Upper lobe of left lung (tissue), 6 donors: ENCODE results near the gene HBG2. TPM values are rescaled to one million over a fixed set of nuclear protein-coding genes. Genes with fewer than 3 reads are reported as not detected.

Source experiments
- ATAC-seq, 2 donors: fragments of 200-7000 bp; cut with Tn5 transposase; one replicate each; pipeline ENCODE4 v1.9.1; 2022; ENCODE audit warnings: mild to moderate bottlenecking in 2 of 2, moderate library complexity in 2 of 2; ENCODE audit not compliant: low FRiP score in 2 of 2
- DNase-seq, 2 donors: peaks; one replicate each; pipeline ENCODE4 v3.0.0-alpha.2; 2019 to 2020
- H3K27ac ChIP-seq, 4 donors: fragments of 200-600 bp; sonication (generic); one replicate each; pipeline ENCODE4 v1.5.1; 2016 to 2019
- H3K27me3 ChIP-seq, 4 donors: fragments of 200-600 bp; sonication (generic); one replicate each; pipeline ENCODE4 v1.5.1; 2017 to 2019
- H3K36me3 ChIP-seq, 4 donors: fragments of 200-600 bp; sonication (generic); one replicate each; pipeline ENCODE4 v1.5.1; 2016 to 2019
- H3K4me1 ChIP-seq, 4 donors: fragments of 200-600 bp; sonication (generic); one replicate each; pipeline ENCODE4 v1.5.1; 2018 to 2019
- H3K4me3 ChIP-seq, 4 donors: fragments of 200-600 bp; sonication (generic); one replicate each; pipeline ENCODE4 v1.5.1; 2017 to 2019; ENCODE audit warnings: mild to moderate bottlenecking in 2 of 4, moderate library complexity in 1 of 4
- H3K9me3 ChIP-seq, 4 donors: fragments of 200-600 bp; sonication (generic); one replicate each; pipeline ENCODE4 v1.5.1; 2018 to 2019
- EP300 ChIP-seq, 4 donors: sonication (generic); formaldehyde crosslinking; IDR thresholded peaks; one replicate each; pipeline ENCODE4 v1.5.1; 2017; ENCODE audit warnings: antibody characterized with exemption in 4 of 4, control low read depth in 2 of 4
- POLR2A ChIP-seq, 4 donors: fragments of 450-650 bp; IDR thresholded peaks; one replicate each; pipeline ENCODE4 v1.5.1; 2016 to 2017; ENCODE audit warnings: antibody characterized with exemption in 4 of 4, mild to moderate bottlenecking in 2 of 4
- POLR2AphosphoS5 ChIP-seq, 2 donors: sonication (generic); formaldehyde crosslinking; IDR thresholded peaks; one replicate each; pipeline ENCODE4 v1.5.1; 2017; ENCODE audit warnings: antibody characterized with exemption in 2 of 2
- WGBS, 2 donors: methylation state at CpG; one replicate each; pipeline ENCODE4 v1.1.5; 2017 to 2018; 5-methylcytosine and 5-hydroxymethylcytosine counted together
- total RNA-seq, 6 donors: library from RNA; depleted of rRNA in 4 of 6; stranded (reverse); fragments of >200 nt in 4 of 6; gene quantifications; one replicate each; pipeline versions ENCODE4 v1.1.0 to v1.2.1, GENCODE V29; 2016 to 2021
- TF ChIP-seq, protein P1 (sequence below), 6 experiments: fragments of 450-650 bp in 4 of 6; fragments of 200-600 bp in 2 of 6; sonication (generic) in 2 of 6; IDR thresholded peaks; one replicate each; pipeline ENCODE4 v1.5.1; 2016 to 2019; ENCODE audit warnings: antibody characterized with exemption in 6 of 6
- donor health status: DM: no; HTN: no; CAD: no; lungs with moderate emphysema.
- donor health status: DM: no; HTN: yes; CAD: no; lungs with severe emphysema.

HBG2 gene
- total RNA-seq, 6 donors from 2014 or later: 10.0 to 15.8 TPM; not detected in 4

DNA sequence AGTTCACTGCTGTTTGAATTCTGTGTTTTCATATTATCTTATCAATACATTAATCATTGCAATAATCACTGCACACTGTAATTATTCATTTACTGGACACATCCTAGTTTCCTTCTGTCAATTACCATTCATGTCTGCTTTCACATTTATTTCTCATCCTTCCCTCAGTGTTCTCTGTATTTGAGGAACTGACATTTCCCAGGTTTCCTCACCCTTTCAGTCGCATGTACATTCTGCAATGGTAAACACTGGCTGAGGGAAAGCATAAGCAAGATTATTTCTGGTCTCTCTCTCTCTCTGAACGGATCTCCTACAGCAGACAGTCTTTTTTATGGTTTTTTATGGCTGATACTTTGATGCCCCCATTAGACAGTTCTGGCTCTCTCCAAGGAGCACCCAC, 16.1 kb downstream of the HBG2 start:
- Histone ChIP-seq H3K27me3 (no peaks in the 10 kb centered on the region), H3K4me1 (no peaks in the 10 kb centered on the region), H3K27ac (no peak overlapping the region), H3K36me3 (no peaks in the 10 kb centered on the region), H3K9me3 (no peaks in the 10 kb centered on the region), H3K4me3 (no peak overlapping the region)
- WGBS, 2 donors: 49 to 62% methylated on average over 2 of the region's 2 CpGs
- ATAC-seq (no peak), DNase-seq (no peak)
- TF ChIP-seq POLR2A (IDR thresholded peaks at IDR 0.05): no peak

DNA sequence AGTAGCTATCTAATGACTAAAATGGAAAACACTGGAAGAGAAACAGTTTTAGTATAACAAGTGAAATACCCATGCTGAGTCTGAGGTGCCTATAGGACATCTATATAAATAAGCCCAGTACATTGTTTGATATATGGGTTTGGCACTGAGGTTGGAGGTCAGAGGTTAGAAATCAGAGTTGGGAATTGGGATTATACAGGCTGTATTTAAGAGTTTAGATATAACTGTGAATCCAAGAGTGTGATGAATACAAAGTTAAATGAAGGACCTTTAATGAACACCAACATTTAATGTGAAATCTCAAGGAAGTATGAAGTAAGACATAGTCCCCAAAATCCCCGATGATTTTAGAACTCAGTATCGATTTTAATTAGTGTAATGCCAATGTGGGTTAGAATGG, 17.2 kb downstream of the HBG2 start:
- no peaks in the 10 kb centered on the region for H3K27me3 ChIP-seq

DNA sequence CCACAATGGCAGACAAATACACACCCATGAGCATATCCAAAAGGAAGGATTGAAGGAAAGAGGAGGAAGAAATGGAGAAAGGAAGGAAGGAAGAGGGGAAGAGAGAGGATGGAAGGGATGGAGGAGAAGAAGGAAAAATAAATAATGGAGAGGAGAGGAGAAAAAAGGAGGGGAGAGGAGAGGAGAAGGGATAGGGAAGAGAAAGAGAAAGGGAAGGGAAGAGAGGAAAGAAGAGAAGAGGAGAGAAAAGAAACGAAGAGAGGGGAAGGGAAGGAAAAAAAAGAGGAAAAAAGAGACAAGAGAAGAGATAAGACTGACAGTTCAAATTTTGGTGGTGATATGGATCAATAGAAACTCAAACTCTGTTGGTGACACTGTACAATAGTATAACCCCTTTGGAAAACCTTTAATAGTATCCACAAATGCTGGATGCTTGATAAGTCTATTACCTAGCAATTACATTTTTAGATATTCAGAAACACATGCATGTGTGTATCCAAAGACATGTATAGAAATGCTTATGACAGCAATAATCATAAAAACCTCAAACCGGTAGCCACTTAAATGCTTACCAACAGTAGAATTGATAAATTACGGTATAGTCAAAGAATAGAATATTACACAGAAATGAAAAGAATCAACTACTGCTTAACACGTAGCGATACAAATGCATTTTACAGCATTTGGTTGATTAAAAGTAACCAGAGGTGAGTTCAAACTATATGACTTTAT, 19.1 kb downstream of the HBG2 start:
- TF ChIP-seq EP300 (IDR thresholded peaks at IDR 0.05): no peak
- TF ChIP-seq POLR2AphosphoS5 (IDR thresholded peaks at IDR 0.05): no peak
- TF ChIP-seq POLR2A (IDR thresholded peaks at IDR 0.05): no peak
- TF ChIP-seq, protein P1, sequence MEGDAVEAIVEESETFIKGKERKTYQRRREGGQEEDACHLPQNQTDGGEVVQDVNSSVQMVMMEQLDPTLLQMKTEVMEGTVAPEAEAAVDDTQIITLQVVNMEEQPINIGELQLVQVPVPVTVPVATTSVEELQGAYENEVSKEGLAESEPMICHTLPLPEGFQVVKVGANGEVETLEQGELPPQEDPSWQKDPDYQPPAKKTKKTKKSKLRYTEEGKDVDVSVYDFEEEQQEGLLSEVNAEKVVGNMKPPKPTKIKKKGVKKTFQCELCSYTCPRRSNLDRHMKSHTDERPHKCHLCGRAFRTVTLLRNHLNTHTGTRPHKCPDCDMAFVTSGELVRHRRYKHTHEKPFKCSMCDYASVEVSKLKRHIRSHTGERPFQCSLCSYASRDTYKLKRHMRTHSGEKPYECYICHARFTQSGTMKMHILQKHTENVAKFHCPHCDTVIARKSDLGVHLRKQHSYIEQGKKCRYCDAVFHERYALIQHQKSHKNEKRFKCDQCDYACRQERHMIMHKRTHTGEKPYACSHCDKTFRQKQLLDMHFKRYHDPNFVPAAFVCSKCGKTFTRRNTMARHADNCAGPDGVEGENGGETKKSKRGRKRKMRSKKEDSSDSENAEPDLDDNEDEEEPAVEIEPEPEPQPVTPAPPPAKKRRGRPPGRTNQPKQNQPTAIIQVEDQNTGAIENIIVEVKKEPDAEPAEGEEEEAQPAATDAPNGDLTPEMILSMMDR (IDR thresholded peaks at IDR 0.05): no peak
- no peaks in the 10 kb centered on the region for H3K4me1 ChIP-seq
- no peaks in the 10 kb centered on the region for H3K27me3 ChIP-seq
- H3K27ac ChIP-seq: no peak overlapping the region
- DNase-seq (no peak), ATAC-seq (no peak)
- H3K9me3 ChIP-seq: no peaks in the 10 kb centered on the region
- no peaks in the 10 kb centered on the region for H3K36me3 ChIP-seq
- H3K4me3 ChIP-seq: no peak overlapping the region
- WGBS, 2 donors: 87 to 89% methylated on average over 5 of the region's 5 CpGs

More for the DNA sequence above, 17.2 kb downstream of the HBG2 start:
- TF ChIP-seq EP300 (IDR thresholded peaks at IDR 0.05): no peak
- ATAC-seq (no peak), DNase-seq (no peak)
- no peaks in the 10 kb centered on the region for H3K4me1 ChIP-seq
- H3K4me3 ChIP-seq: no peak overlapping the region
- no peaks in the 10 kb centered on the region for H3K36me3 ChIP-seq
- H3K27ac ChIP-seq: no peak overlapping the region
- H3K9me3 ChIP-seq: no peaks in the 10 kb centered on the region
- WGBS, 2 donors: 43 to 90% methylated on average over 2 of the region's 2 CpGs

DNA sequence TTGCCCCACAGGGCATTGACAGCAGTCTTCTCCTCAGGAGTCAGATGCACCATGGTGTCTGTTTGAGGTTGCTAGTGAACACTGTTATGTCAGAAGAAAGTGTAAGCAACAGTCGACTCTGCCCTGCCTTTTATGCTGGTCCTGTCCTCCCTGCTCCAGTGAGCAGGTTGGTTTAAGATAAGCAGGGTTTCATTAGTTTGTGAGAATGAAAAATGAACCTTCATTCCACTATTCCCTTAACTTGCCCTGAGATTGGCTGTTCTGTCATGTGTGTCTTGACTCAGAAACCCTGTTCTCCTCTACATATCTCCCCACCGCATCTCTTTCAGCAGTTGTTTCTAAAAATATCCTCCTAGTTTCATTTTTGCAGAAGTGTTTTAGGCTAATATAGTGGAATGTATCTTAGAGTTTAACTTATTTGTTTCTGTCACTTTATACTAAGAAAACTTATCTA, 20.2 kb downstream of the HBG2 start, which contains the start of gene HBD:
Gene HBD (minus strand): TSS at position 103 of the 454 bp plus-strand sequence. CDS start 50 bp downstream, at position 53.
- TF ChIP-seq, protein P1 (IDR thresholded peaks at IDR 0.05): no peak
- TF ChIP-seq POLR2AphosphoS5 (IDR thresholded peaks at IDR 0.05) (no peak), POLR2A (IDR thresholded peaks at IDR 0.05) (no peak), EP300 (IDR thresholded peaks at IDR 0.05) (no peak)
- 22 to 39% methylated on average over 2 of the region's 2 CpGs for WGBS, 2 donors
- ATAC-seq: no peak
- Histone ChIP-seq H3K4me3 (no peak within 1 kb of the TSS), H3K4me1 (no peaks in the 10 kb centered on the region), H3K36me3 (no peaks in the 10 kb centered on the region), H3K9me3 (no peaks in the 10 kb centered on the region), H3K27me3 (no peaks in the 10 kb centered on the region), H3K27ac (no peak within 1 kb of the TSS)
- no peak for DNase-seq

DNA sequence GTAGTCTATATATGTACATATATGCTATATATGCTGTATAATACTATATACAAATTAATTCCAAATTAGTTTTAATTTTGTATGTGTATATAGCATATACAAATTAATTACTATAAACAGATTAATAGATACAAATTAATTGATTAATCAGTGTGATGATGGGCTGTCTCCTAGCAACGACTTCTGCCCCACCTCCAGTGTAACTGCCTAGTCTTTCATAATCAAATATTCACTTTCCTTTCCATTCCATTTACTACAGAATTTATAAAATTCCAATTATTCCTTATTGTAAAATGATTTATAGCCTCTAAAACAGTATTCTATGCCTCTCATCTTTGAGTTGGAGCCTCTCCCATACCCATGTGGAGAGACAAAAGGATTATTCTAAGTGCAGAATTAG, 21.3 kb downstream of the HBG2 start:
- DNase-seq (no peak), ATAC-seq (no peak)
- no peak for TF ChIP-seq POLR2AphosphoS5 (IDR thresholded peaks at IDR 0.05)
- TF ChIP-seq POLR2A (IDR thresholded peaks at IDR 0.05): no peak
- TF ChIP-seq, protein P1 (IDR thresholded peaks at IDR 0.05): no peak
- no peak for TF ChIP-seq EP300 (IDR thresholded peaks at IDR 0.05)
- WGBS, 2 donors: 88 to 89% methylated on average over 1 of the region's 1 CpG
- Histone ChIP-seq H3K9me3 (no peaks in the 10 kb centered on the region), H3K4me1 (no peaks in the 10 kb centered on the region), H3K4me3 (no peak overlapping the region), H3K27me3 (no peaks in the 10 kb centered on the region), H3K27ac (no peak overlapping the region), H3K36me3 (no peaks in the 10 kb centered on the region)

DNA sequence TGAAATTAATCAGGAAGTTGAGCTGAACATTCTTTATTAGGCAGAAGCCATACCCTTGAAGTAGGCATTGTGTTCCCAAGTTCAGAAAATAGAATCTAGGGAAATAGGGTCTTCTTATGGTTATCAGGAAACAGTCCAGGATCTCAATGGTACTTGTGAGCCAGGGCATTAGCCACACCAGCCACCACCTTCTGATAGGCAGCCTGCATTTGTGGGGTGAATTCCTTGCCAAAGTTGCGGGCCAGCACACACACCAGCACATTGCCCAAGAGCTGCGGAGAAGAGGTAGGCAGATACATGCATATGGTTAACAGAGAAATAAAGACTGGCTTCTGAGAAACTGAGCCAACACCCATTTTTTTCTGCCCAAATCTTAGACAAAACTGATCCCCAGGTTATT, 21.8 kb downstream of the HBG2 start:
- 94 to 96% methylated on average over 2 of the region's 2 CpGs for WGBS, 2 donors
- no peak for ATAC-seq
- H3K27me3 ChIP-seq: no peaks in the 10 kb centered on the region

More for the DNA sequence above, 21.8 kb downstream of the HBG2 start:
- DNase-seq: no peak
- Histone ChIP-seq H3K36me3 (no peaks in the 10 kb centered on the region), H3K4me3 (no peak overlapping the region), H3K4me1 (no peaks in the 10 kb centered on the region), H3K9me3 (no peaks in the 10 kb centered on the region), H3K27ac (no peak overlapping the region)
- no peak for TF ChIP-seq EP300 (IDR thresholded peaks at IDR 0.05)
- TF ChIP-seq, protein P1 (IDR thresholded peaks at IDR 0.05): no peak
- no peak for TF ChIP-seq POLR2AphosphoS5 (IDR thresholded peaks at IDR 0.05)
- TF ChIP-seq POLR2A (IDR thresholded peaks at IDR 0.05): no peak
